Retinal pigment epithelial cell (primary cell): ENCODE measurements around the gene LIX1.

ENCODE experiments used
- DNase-seq: peaks from one replicate; pipeline ENCODE4 v3.0.0-alpha.2; 2010; ENCODE audit warnings: low read depth
- H3K4me3 ChIP-seq: 2 replicates; pipeline ENCODE4 v1.5.1; 2011; ENCODE audit warnings: mild to moderate bottlenecking, low read length, control low read depth, moderate library complexity
- TF ChIP-seq, protein P1 (sequence below): conservative IDR thresholded peaks from 2 replicates; pipeline ENCODE4 v1.5.1; 2011; ENCODE audit warnings: low read depth, low read length, control low read depth, inconsistent platforms

The LIX1 gene

DNA sequence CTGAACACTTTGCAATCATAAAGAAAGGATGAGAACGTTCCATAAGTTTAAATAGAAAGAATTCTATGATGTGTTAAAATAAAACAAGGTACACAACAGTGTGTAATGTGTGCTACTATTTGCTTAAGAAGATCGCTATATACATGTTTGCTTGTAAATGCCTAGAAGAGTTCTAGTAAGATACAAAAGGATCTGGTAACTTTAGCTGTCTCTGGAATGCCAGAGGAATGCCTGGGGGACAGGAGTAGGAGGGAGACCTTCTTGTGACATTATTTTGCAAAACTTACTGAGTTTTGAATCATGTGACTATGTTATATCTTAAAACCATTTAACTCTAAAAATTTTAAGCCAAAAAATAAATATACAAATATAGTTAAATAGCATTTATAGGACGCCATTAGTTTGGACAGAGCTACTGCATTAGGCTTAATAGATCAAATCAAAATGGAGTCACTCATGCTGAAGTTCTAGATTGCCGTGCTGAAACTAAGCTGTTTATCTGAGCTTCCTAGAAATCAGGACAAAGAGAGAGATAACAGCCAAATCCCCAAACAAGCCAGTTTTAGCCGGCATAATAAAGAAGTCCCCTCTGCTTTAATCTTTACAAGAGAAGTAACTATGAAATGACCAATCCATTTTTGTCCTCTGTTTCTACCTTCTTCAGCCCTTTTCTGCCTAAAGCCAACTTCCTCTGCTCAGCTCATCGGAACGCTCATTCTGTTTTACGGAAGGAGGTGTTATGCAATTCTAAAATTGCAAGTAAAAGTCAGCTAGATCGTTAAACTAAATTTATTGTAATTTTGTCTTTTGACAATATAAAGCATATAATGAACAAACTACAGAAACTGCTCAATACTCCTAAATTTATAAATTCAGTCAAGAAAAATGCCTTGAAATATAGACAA lies 44.8 kb downstream of the LIX1 start:
- H3K4me3 ChIP-seq = no peak overlapping the region
- DNase-seq = no peak
- TF ChIP-seq, protein P1, sequence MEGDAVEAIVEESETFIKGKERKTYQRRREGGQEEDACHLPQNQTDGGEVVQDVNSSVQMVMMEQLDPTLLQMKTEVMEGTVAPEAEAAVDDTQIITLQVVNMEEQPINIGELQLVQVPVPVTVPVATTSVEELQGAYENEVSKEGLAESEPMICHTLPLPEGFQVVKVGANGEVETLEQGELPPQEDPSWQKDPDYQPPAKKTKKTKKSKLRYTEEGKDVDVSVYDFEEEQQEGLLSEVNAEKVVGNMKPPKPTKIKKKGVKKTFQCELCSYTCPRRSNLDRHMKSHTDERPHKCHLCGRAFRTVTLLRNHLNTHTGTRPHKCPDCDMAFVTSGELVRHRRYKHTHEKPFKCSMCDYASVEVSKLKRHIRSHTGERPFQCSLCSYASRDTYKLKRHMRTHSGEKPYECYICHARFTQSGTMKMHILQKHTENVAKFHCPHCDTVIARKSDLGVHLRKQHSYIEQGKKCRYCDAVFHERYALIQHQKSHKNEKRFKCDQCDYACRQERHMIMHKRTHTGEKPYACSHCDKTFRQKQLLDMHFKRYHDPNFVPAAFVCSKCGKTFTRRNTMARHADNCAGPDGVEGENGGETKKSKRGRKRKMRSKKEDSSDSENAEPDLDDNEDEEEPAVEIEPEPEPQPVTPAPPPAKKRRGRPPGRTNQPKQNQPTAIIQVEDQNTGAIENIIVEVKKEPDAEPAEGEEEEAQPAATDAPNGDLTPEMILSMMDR = no peak

DNA sequence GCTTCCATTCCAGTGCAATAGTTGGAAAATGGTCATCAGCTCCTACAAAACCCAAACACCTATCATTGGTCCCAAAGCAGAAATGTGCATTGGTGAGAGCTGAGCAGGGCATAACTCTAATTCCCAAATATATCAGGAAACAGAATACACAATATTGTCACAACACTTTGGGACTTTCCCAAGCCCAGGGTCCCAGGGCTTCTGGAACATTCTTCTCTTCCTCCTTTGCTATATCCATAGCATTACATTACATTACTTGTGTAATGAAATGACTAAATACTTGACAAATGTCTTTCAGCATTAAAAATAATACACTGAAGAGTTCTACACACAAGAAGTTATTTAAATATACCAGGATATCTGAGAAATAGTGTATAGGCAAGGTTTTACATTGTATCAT lies 45.6 kb downstream of the LIX1 start:
- TF ChIP-seq, protein P1 = no peak
- H3K4me3 ChIP-seq = no peak overlapping the region
- DNase-seq = no peak

DNA sequence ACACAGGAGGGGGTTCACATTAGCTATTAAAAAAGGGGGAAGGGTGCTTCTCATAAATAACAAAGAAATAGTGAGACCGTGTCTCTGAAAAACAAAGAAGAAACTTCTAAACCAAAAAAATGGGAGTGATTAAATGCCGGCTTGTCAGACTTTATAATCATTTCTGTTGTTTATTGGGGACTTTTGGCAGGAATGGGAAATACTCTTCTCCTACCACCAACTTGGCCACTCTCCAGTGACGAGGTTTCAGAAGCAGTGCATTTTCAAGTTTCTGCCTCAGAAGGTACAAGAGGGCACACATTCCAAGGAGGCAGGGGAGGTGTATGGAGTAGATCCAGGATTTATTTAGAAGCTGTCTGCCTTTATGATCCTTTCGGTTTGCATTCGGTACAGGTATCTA lies 46.2 kb downstream of the LIX1 start:
- no peak for DNase-seq
- H3K4me3 ChIP-seq = no peak overlapping the region
- TF ChIP-seq, protein P1 = no peak

DNA sequence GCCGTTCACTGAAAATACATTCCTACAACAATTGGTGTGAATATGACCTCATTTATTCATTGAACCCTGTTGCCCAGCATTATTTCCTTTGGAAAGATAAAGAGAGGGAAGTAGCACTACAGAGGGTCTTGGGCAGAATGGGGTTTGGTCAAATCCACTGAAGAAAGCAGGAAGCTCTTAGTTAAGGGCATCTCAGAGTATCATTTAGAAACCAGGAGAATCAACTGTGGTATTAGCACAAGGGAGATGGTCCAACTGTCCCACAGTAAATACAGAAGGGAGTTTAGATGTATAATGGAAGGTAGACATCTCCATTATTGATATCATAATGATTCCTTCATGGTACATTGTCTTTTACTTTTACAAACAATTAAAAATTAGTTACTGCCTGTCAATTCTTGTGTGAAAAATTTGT lies 47.1 kb downstream of the LIX1 start:
- TF ChIP-seq, protein P1 = no peak
- no peak for DNase-seq
- no peak overlapping the region for H3K4me3 ChIP-seq

DNA sequence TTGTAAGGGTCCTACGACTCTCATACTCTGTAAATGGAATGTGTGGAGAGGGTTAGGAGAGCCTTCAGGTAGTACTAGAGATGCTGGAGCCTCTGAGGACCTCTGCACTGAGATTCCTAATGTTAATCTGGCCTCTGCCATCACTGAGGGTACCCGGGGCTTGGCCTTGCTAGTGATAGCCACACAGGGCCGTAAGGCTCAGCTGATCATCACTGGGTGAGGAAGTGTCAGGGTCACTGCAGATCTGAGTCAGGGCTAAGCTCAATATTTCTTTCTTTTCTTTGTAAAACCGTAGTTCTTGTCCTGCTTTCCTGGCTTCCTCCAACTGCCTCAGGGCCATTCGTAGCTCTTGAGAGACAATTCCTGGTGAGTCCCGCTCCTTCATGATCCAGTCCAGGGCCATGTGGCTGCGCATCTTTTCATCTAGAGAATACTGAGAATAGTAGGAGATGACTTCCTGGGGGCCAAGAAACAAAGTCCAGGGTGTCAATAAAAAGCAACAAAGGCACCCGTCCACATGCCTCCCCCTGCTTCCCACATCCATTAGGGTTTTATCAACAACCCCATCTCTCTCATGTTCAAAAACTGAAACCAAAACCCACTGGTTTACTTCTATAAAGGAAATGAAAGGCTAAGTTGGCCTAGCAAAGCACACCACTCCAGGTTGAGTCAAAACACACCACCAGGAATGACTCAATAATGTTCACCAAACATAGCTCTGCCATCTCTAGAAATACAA lies 47.7 kb downstream of the LIX1 start:
- TF ChIP-seq, protein P1 = no peak
- no peak for DNase-seq
- no peak overlapping the region for H3K4me3 ChIP-seq

DNA sequence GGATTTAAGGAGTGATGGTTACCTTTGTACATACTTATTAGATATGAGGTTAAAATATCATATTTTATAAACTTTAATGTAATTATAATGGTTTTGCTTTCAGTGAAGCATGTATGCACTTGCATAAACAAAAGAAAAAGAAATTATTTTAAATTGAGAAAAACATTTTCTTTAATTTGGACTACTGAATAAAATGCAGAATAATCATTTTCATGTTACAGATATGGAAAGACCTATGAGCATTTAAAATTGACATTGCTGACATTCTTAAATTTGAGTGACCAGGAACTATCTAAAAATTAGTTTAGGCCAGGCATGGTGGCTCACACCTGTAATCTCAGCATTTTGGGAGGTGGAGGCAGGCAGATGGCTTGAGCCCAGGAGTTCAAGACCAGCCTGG lies 49.2 kb downstream of the LIX1 start:
- no peak overlapping the region for H3K4me3 ChIP-seq
- DNase-seq = no peak
- TF ChIP-seq, protein P1 = no peak
